DMS53 (cell line): Measurements from ENCODE around the gene NPR3.

Source experiments
- DNase-seq: peaks from one replicate; lab custom pipeline; 2025; lab: John Stamatoyannopoulos, UW

Gene NPR3, protein sequence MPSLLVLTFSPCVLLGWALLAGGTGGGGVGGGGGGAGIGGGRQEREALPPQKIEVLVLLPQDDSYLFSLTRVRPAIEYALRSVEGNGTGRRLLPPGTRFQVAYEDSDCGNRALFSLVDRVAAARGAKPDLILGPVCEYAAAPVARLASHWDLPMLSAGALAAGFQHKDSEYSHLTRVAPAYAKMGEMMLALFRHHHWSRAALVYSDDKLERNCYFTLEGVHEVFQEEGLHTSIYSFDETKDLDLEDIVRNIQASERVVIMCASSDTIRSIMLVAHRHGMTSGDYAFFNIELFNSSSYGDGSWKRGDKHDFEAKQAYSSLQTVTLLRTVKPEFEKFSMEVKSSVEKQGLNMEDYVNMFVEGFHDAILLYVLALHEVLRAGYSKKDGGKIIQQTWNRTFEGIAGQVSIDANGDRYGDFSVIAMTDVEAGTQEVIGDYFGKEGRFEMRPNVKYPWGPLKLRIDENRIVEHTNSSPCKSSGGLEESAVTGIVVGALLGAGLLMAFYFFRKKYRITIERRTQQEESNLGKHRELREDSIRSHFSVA

DNA sequence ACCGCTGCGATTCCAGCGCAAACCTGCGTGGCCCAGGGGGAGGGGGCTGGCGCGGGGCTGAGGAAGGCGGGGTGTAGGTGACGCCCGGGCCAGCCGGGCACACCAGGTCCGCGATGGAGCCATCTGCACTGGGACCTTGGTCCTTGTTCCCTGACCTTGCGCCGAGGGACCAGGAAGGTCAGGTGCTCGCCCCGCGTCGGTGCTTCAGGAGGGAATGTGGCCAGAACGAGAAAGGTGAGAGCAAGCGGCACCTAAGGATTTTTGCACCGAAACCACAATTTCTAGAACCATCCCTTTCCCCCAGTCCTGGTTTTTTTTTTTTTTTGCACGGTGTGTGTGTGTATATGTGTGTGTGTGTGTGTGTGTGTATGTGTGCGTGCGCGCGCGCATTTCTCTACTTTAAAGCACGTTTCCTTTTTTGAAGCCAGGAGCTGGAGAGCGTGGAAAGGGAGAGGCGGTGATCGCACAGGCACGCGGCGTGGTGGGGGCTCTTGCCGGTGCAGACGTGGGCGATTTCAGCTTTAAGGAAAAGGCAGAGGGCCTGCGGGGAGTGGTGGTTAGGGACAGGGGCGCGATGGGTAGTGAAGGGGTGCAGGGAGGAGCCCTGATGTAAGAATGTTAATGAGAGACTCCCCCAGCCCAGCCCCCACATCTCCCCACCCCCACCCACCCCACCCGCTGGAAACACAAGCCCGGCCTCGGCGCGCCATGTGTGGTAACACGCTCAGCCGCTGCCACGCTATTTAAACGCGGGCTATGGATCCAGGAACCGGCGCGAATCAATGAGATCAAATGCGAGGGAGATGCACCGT, at the start of gene NPR3:
TSS of gene NPR3 (plus strand) at position 772 of the 812 bp plus-strand sequence. CDS start 456 bp downstream, outside the sequence.
- peak; percentile 31 for DNase-seq

DNA sequence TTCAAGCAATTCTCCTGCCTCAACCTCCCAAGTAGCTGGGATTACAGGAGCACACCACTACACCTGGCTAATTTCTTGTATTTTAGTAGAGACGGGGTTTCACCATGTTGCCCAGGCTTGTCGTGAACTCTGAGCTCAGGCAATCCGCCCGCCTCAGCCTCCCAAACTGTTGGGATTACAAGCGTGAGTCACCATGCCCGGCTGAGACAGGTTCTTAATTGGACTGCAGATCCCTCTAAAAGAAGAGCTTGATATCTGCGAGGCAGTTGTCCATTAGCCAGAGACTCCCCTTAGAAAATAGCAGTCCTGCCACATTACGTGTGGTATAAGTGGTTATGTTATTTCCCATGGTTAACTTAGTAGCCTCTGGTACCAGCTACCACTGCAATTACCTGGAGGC, 46.6 kb upstream of the NPR3 start:
- DNase-seq, result no peak

DNA sequence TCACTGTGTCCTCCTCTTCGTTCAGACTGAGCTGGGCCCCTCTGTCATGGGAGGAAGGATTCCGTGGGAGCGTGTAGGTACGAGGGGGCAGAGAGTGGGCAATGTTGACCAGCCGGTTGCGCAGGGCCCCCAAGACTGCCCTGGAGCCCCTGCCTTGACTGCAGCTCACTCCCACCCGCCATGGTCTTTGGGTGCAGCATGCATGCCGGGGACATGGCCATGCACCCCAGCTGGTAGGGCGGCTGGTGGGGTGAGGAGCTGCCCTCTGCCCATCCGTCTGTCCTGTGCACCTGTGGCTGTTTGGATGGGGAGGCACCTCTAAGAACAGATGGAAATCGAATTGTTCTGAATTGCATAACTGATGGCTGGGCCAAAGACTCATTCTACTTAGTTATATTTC, 42.6 kb upstream of the NPR3 start:
- no peak for DNase-seq

DNA sequence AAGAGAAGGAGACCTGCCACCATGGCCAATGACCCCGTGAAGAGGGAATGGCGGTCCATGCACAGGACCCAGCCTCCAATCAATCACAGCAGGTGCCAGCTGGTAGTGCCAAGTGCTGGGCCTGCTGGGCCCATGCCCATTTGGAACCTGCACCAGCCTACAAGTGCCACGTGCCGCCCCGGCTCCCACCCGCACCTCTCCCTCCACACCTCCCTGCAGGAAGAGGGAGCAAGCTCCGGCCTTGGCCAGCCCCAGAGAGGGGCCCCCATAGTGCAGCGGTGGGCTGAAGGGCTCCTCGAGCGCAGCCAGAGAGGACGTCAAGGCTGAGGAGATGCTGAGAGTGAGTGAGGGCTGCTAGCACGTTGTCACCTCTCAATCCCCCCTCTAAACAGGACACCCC, 37.8 kb upstream of the NPR3 start:
- DNase-seq, result no peak

DNA sequence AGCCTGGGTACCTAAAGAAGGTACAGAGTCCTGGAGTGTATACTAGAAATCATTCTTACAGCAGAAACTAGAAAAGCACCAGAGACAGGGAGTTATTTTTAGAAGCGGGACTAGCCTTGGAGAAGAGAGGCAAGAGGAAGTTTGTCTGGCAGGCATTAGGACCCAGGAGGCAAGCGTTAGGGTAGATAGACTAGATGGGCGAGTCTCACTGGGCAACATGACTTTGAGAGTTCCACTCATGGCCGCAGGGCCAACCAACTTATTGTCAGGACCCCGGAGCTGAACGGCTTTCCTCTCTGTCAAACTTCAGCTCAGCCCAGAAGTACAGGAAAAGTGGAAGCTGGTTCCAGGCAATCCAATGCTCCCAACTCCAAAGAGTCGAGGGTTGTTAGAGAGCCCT, 34.1 kb upstream of the NPR3 start:
- DNase-seq, result no peak

DNA sequence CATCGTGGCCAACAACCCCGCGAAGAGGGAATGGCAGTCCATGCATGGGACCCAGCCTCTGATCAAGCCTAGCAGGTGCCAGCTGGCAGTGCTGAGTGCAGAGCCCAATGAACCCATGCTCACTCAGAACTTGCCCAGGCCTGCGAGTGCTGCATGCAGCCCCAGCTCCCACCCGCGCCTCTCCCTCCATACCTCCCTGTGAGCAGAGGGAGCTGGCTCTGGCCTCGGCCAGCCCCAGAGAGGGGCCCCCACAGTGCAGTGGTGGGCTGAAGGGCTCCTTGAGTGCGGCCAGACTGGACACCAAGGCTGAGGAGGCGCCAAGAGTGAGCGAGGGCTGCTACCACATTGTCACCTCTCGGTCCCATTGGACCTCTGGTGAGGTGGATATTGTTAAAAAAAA, 32.6 kb upstream of the NPR3 start:
- no peak for DNase-seq

DNA sequence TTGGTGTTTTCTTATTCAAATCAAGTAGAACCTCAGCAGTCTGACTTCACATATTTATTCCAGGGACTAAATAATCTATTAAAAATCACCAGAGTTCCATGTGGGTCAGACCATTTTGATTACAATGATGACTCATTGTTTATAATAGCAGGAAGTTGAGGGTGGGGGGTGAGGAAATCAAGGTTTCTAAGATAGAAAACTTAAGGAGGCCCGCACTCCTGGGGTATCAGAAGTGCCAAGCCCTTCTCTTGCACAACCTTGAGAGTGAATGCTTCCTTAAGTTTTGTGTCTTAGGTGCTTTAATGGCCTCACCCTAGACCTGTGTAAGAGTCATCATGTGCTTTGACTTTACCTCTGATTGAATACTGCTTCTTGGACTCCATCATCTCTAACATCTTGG, 31.9 kb upstream of the NPR3 start:
- DNase-seq, result no peak

DNA sequence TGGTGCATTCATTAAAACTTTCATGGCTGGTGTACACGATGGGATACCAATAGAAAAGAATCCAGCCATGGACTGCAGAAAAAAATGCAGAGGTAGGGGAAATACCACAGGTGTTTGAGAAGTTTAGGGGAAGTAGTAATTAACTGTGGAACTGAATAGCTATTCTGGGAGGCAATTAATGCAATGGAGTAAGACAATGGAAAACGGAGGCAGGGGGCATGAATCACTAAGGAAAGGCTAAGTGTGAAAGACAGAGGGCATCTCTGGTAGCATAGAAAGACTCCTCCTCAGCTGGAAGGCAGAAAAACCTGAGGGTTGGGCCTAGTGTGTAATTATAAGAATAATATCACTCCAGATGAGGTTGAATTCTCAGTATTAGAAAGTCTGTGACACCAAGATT, 30.9 kb upstream of the NPR3 start:
- no peak for DNase-seq

DNA sequence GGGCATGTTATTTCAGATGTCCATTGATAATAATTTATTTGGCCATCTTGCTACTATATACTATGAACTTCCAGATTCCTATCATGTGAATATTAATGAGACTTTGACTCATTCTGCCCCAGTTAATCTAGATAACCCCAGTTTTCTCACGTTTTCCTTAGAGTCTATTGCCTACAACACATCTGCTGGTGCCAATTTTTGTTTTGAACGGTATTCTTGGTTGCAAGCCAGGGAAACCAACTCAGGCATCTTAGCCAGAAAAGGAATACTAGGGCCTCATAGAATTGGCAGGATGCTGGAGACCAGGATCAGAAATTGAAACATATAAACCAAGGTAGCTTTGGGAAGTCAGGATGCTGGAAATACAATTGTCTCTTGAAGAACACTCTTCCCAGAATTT, 28.0 kb upstream of the NPR3 start:
- DNase-seq, result no peak

DNA sequence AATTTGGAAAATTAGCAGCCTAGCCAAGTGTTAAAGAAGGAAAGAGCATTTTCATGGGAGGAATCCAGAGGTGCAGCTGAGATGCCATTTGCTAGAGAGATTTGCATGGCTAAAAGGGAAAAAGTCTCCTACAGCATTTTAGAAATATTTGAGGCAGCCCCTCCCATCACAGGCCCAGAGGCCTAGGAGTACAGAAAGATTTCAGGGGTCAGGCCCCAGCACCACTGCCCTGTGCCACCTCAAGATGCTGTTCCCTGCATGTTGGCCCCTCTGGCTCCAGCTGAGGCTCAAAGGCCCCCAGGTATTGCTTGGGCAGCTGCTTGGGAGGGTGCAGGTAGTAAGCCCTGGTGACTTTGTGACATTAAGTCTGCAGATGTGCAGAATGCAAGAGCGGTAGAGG, 26.9 kb upstream of the NPR3 start:
- no peak for DNase-seq

DNA sequence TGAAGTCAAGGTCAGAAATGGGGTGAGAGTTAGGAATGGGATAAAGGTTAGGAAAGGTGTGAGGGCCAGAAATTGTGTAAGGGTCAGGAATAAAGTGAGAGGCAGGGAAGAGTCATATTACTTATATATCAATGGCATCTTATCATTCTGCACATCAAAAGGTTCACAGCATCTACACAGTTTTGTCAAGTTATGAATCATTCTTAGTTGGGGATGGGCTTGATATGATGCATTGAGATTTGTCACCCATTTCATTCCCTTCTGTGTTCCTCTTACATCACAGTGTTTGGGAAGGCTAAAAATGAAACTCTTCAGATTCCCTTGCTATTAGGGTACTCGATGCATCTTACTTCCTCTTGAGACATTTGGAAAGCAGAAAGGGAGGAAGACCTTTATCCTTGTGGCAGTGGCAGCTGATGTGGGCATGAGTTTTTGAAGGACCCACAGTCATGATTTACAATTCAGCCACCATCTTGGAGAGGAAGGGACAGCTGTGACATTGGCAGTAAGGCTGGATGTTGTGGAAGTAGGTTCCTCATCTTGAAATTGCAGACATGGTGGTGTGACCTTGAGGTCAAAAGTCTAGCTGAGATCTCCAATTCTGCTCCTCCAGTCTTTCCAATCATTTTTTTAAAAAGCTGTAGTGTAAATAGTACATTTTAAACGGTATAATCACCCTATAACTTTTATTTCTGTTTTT, 24.2 kb upstream of the NPR3 start:
- DNase-seq, result no peak

DNA sequence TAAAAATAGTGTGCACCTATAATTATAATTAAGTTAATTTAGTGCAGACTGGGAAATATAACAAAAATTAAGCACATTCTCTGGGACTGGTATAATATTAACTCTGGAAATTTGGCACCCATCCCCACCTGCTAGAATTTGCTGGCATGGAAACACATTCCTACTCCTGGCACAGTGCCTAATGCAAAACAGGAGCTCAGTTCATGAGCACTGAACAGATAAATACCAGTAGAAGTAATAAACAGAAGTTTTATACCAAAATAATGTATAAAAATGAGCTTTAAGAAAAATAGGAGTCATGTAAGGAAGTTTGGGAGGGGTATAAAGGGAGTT, 23.7 kb upstream of the NPR3 start:
- DNase-seq, result no peak

DNA sequence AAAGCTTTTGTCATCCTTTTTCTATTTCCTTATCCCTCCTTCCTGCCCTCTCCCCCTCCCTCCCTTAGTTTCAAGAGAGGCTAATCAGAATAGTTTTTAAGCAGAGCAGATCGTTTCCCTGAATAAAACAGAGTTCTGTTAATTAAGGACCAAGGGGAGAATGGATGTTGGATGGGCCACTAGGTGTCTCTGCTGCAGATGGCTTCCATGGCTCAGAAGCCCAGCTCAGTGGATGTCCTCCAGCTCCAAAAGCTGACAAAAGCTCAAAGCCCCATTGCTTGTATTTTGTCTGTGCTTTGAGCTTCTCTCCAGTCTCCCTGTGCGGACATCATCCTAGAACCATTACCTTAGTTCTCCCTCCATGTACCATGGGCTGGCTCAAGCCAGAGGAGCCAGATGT, 21.0 kb upstream of the NPR3 start:
- peak; percentile 27 for DNase-seq

DNA sequence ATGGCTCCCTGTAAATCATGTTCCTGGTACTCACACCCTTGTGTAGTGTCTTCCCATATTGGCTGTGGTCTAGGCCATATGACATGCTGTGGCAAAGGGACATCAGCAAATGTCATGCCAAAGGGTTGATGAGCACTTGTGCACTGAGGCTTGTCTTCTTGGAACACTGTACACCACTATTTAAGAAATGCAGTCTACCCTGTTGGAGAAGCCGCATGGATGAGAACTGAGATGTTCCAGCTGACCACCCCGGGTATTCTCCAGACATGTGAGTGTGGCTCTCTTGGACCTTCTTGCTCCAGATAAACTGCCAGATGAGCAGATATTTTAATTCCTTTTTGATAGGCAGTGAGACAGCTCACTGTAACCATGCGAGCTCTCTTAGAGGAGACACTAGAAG, 20.5 kb upstream of the NPR3 start:
- no peak for DNase-seq

DNA sequence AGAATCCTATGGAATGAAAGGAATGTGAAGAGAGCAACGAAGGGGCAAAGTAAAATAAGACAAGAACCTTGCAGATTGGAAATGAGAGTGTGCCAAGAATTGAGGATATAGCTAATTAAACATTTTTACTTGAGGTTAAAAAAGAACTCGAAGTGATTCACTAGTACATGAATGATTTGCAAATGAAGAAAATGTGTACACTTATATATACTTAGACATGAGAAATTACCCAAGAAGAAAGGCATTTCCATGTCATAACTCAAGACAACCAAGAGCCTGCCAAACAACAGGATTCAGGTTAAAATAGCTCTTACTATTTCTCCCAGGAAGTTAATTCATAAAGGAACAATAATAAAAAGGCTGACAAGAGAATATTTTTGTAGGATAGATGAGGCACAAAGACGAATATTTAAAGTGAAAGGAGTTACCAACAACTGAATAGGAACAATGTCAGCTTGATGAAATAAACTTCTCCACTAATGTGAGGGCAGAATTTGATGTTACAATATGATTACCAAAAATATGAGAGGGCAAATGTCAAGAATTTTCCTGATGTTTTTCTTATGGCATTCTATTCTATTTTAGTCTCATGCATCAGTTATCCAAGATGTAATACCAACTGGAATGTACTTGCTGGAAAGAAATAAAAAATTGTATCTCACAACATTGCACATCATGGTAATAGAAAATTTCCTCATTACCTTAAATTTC, 18.9 kb upstream of the NPR3 start:
- DNase-seq, result no peak

DNA sequence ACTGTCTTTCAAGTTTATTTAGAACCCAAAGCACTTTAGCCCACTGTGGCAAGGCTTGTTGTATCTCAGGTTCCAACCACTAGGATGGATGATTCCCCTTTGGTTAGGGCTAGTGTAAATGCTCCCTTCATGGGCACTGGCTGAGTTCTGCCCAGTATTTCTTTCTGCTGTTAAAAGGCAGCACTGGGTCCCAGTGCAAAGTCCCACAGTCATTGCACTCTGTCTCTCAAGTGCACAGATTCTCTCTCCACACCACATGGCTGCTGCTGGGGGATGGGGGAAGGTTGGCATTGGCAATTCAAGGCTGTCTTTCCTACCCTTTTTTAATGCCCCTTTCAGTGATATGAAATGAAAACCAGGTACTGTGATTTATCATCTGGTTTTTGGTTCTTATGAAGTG, 7.2 kb upstream of the NPR3 start:
- no peak for DNase-seq

DNA sequence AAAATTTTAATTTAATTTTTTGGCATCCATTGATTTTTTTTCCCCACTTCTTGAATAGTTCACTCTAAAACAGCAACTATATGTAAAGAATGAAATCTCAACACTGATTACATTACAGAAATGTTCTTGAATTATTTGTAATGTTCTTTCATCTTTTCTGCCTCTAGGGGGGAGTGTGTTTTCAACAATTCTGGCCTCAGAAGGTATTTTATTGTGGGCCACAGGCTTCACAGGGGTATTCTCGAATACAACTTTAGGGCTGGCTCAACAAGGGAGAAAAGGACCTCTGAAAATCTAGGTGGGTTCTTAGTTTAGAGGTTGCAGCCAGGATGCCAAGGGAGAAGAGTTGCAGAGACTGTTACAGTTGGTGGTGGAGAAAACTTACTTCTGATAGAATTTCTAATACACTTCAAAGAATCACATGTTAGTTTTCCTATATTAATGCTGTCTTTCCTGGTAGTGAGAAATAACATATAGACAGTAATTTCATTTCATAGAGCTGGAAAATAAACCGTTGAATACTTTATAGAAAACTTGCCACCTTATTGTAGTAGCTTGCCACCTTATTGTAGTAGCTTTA, 3.6 kb upstream of the NPR3 start:
- peak; percentile 22 for DNase-seq

DNA sequence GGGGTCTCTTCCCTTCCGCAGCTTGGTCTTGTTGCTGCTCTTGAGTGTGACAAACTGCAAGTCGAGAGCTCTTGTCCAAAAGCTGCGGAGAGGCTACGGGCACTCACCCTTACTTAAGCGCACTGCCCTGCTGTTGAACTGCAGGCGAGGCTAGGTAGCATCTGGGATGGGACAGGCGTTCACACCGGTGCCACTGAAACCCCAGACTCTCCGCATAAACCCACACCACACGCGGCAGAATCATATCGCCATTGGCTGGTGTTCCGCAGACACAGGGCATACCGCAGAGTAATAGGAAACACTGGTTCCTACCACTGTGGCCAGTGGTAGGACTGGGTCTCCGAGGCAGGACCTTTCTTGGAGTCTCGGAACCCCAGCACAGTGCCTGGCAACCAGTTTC, 2.2 kb upstream of the NPR3 start:
- DNase-seq, result no peak

DNA sequence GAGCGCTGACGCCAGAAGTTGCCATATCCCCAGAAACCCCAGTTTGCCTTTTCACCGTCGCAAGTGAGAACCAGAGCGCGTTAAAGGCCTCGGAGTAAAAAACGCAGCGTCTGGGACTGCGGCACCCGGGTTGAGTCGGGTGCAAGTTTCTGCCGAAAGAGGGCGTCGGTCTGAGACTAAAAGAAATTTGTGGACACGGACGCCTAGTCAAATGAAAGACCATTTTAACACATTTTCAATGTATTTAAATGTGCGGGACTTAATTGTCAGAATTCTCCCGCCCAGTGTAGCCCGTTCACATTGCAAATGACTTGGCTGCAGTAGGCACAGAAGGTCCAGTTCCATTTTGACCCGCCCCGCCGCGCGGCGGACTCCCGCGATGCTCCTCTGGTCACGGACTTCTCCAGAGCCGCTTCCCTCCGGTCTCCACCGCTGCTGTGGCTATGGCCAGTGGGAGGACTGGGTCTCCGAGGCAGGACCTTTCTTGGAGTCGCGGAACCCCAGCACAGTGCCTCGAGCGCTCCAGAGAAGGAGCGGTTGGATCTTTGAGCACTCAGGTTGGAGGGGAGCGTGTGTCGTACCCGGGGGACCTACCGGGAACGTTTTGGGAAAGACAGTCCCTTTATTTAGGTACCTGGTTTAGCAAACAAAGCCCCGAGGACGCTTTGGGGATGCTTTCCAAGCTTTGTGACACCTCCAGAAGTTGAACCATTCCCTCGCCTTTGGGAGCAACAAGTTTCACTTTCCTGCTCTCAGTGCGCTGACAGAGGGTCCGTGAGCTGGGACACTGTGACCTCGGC, 1.2 kb upstream of the NPR3 start:
- peak; percentile 59 for DNase-seq

DNA sequence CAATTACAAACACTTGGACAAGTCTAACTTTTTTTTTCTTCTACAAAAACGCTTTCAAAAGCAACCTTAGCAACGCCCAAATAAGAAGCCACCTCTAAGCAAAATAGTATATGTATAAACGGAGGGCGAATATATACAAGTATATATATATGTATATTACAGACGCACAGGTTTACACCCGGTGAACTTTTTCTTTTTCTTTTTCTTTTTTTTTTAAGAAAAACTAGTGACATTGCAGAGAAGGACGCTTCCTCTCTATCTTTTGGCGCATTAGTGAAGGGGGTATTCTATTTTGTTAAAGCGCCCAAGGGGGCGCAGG, 200 bp downstream of the NPR3 start:
- no peak for DNase-seq
